HepG2 (cell line): Measurements from ENCODE around the gene MEGF6. TPM values are rescaled to one million over a fixed set of nuclear protein-coding genes. Genes with fewer than 3 reads are reported as not detected.

Experiments used
- ATAC-seq: fragments of 200-7000 bp; cut with Tn5 transposase; 3 replicates; pipeline ENCODE4 v1.9.1; 2020; ENCODE audit warnings: mild to moderate bottlenecking, moderate library complexity
- BruUV-seq: library from RNA; stranded (reverse); fragments of 400-500 nt; replicated peaks from 2 replicates; lab custom pipeline; 2021; lab: Mats Ljungman, UMichigan
- CTCF ChIA-PET: fragments of 300-600 bp; formaldehyde crosslinking; extraction: SDS; loops from one replicate; lab custom pipeline; 2021; ENCODE audit warnings: low total read pairs, inconsistent platforms, low intra/inter-chr PET ratio; lab: Yijun Ruan, JAX
- POLR2A ChIA-PET: fragments of 350-600 bp; sonication (Branson Sonifier 250); formaldehyde crosslinking; loops from one replicate; lab custom pipeline; 2020; ENCODE audit warnings: antibody characterized with exemption, inconsistent platforms; lab: Yijun Ruan, JAX
- DNase-seq: peaks from one replicate; pipeline ENCODE4 v3.0.0-alpha.2; 2015; ENCODE audit warnings: low spot score
- FAIRE-seq: peaks from 3 replicates; lab custom pipeline; 2011; peaks lifted over from hg19 to GRCh38; lab: Jason Lieb, UNC
- H2AFZ ChIP-seq: one replicate; pipeline ENCODE4 v1.6.1; 2011; ENCODE audit warnings: low read length, inconsistent platforms
- H3K27ac ChIP-seq: fragments of 300-600 bp; 3 replicates; pipeline ENCODE4 v1.8.0; 2011; ENCODE audit warnings: mixed run types, mild to moderate bottlenecking, mixed read lengths, low read length, inconsistent platforms; ENCODE audit not compliant: insufficient read depth; ENCODE audit errors: extremely low read length
- H3K27me3 ChIP-seq, 2 experiments: fragments of 200-600 bp in 1 of 2; 2 replicates in 1 of 2; 3 replicates in 1 of 2; pipeline versions ENCODE4 v1.6.0 to v1.8.0; 2011; ENCODE audit warnings: low read length in 2 of 2, mild to moderate bottlenecking in 2 of 2, moderate library complexity in 2 of 2, inconsistent platforms in 1 of 2; ENCODE audit not compliant: insufficient read depth in 2 of 2, control insufficient read depth in 1 of 2
- H3K36me3 ChIP-seq, 2 experiments: fragments of 200-600 bp in 1 of 2; replicated peaks in 1 of 2; 2 replicates in 1 of 2; 3 replicates in 1 of 2; pipeline versions ENCODE4 v1.5.1 to v1.8.0; 2011; ENCODE audit warnings: low read length in 2 of 2, inconsistent platforms in 1 of 2; ENCODE audit not compliant: insufficient read depth in 2 of 2, control insufficient read depth in 1 of 2
- H3K4me1 ChIP-seq: 2 replicates; pipeline ENCODE4 v1.5.1; 2012; ENCODE audit warnings: low read length, inconsistent platforms; ENCODE audit not compliant: insufficient read depth
- H3K4me2 ChIP-seq: 2 replicates; pipeline ENCODE4 v1.6.0; 2011; ENCODE audit warnings: low read depth, low read length, inconsistent platforms
- H3K4me3 ChIP-seq, 3 experiments: fragments of 200-600 bp in 1 of 3; sonication (generic), shearing (Covaris generic) in 1 of 3; replicated peaks in 1 of 3; 2 replicates each; pipeline ENCODE4 v1.5.1; 2011 to 2016; ENCODE audit warnings: low read length in 3 of 3, inconsistent platforms in 2 of 3, low read depth in 2 of 3, mild to moderate bottlenecking in 2 of 3, control low read depth in 1 of 3, mixed read lengths in 1 of 3; ENCODE audit not compliant: insufficient read depth in 1 of 3
- H3K79me2 ChIP-seq: one replicate; pipeline ENCODE4 v1.6.1; 2011; ENCODE audit warnings: low read length, inconsistent platforms; ENCODE audit not compliant: insufficient read depth
- H3K9ac ChIP-seq: 2 replicates; pipeline ENCODE4 v1.6.0; 2011; ENCODE audit warnings: mild to moderate bottlenecking, low read depth, low read length, inconsistent platforms; ENCODE audit not compliant: insufficient read depth
- H3K9me3 ChIP-seq: 2 replicates; pipeline ENCODE4 v1.5.1; 2012; ENCODE audit warnings: mild to moderate bottlenecking, low read length
- H4K20me1 ChIP-seq: 2 replicates; pipeline ENCODE4 v1.6.0; 2011; ENCODE audit warnings: inconsistent platforms, mild to moderate bottlenecking, low read length, moderate library complexity; ENCODE audit not compliant: insufficient read depth
- MAFG ChIP-seq: sonication (generic); formaldehyde crosslinking; IDR thresholded peaks from 2 replicates; pipeline ENCODE4 v1.5.1; 2020; ENCODE audit warnings: mild to moderate bottlenecking, missing genetic modification reagents
- RARG ChIP-seq: sonication (generic); formaldehyde crosslinking; IDR thresholded peaks from 2 replicates; pipeline ENCODE4 v1.4.0; 2020; ENCODE audit warnings: low read depth, mild to moderate bottlenecking, missing genetic modification reagents
- TBP ChIP-seq: sonication (generic); formaldehyde crosslinking; IDR thresholded peaks from 2 replicates; pipeline ENCODE4 v1.5.0; 2020; ENCODE audit warnings: missing genetic modification reagents
- THAP11 ChIP-seq: IDR thresholded peaks from 2 replicates; pipeline ENCODE4 v1.6.1; 2016; ENCODE audit warnings: missing biosample characterization, missing genetic modification reagents
- ZBTB21 ChIP-seq: sonication (generic); formaldehyde crosslinking; IDR thresholded peaks from 2 replicates; pipeline ENCODE4 v1.4.0; 2020; ENCODE audit warnings: missing genetic modification reagents
- ZNF776 ChIP-seq: sonication (generic); formaldehyde crosslinking; IDR thresholded peaks from 2 replicates; pipeline ENCODE4 v1.4.0; 2020; ENCODE audit warnings: mild to moderate bottlenecking, missing genetic modification reagents
- WGBS: methylation state at CpG from one replicate; pipeline ENCODE4 v1.1.6; 2017; ENCODE audit warnings: low lambda C conversion rate; 5-methylcytosine and 5-hydroxymethylcytosine counted together
- in situ Hi-C: cut with HindIII; loops from 2 replicates; pipeline ENCODE4 v1.10.0; 2017; ENCODE audit warnings: low pct_unique_long_range_greater_than_20kb; ENCODE audit not compliant: extremely low pct_ligation_motif_present
- intact Hi-C: fragments of 100-400 bp; cut with micrococcal nuclease; formaldehyde crosslinking; loops from one replicate; pipeline ENCODE4 v1.10.0; 2022; ENCODE audit not compliant: unreplicated experiment
- polyA plus RNA-seq, 8 experiments: library from polyadenylated mRNA; depleted of rRNA in 3 of 8; stranded (reverse) in 7 of 8; unstranded in 1 of 8; fragments of >200 nt; fragmentation: Illumina TruSeq in 4 of 8; extraction: Trizol in 4 of 8; gene quantifications; 2 replicates each; pipeline versions ENCODE4 v1.2.1 to v1.2.3, GENCODE V29; 2011 to 2016; ENCODE audit warnings: low read depth in 4 of 8, missing spikeins in 1 of 8, mixed read lengths in 1 of 8; ENCODE audit not compliant: insufficient read depth in 1 of 8
- total RNA-seq, 5 experiments: library from RNA; depleted of rRNA; stranded (reverse); fragments of >200 nt; fragmentation: Illumina TruSeq; extraction: Trizol; gene quantifications; 2 replicates each; pipeline ENCODE4 v1.2.3, GENCODE V29; 2016; ENCODE audit warnings: low read depth in 1 of 5
- TF ChIP-seq, protein P1 (sequence below): sonication (generic); formaldehyde crosslinking; IDR thresholded peaks from 2 replicates; pipeline ENCODE4 v1.8.0; 2022; ENCODE audit warnings: mild to moderate bottlenecking, missing genetic modification reagents, borderline replicate concordance
- TF ChIP-seq, protein P2 (sequence below): sonication (generic); formaldehyde crosslinking; IDR thresholded peaks from 2 replicates; pipeline ENCODE4 v1.4.0; 2020; ENCODE audit warnings: mild to moderate bottlenecking, low read depth, missing genetic modification reagents
- TF ChIP-seq, protein P3 (sequence below): sonication (generic); formaldehyde crosslinking; IDR thresholded peaks from 2 replicates; pipeline ENCODE4 v1.5.0; 2020; ENCODE audit warnings: mild to moderate bottlenecking, missing genetic modification reagents, borderline replicate concordance

The MEGF6 gene
- total and polyA plus RNA-seq, 2 of the 13 experiments (the other 11 are each of a cell fraction or from before 2014, with no cell fraction given), result 1.9 TPM

DNA sequence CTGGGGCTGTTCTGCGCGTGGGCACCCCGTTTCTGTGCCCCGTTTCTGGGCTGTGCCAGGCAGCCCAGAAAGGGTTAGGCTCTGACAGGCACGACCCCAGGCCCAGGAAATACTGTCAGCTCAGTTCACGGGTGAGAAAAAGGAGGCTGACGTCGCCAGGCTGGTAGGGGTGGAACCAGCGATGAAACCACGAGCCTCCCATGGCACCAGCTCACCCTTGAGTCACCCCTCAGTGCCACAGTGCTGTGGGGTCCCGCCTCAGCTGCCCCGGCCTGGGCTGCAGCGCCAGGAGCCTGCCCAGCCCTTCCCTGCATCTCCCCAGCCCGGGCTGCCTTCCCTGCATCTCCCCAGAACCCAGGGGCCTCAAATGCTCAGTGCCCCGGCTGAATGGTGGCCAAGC, 11.5 kb downstream of the MEGF6 start:
- Histone ChIP-seq H3K27me3 (peaks cover 30 to 93% of the 10 kb centered on the region in 2 experiments), H4K20me1 (no peaks in the 10 kb centered on the region), H3K4me1 (peaks cover 12% of the 10 kb centered on the region), H3K4me2 (no peak overlapping the region), H3K27ac (no peak overlapping the region), H2AFZ (no peak overlapping the region), H3K36me3 (no peaks in the 10 kb centered on the region), H3K79me2 (no peaks in the 10 kb centered on the region), H3K9me3 (no peaks in the 10 kb centered on the region), H3K4me3 (no peak overlapping the region), H3K9ac (no peak overlapping the region)
- POLR2A ChIA-PET, result no interaction called here
- FAIRE-seq (no peak), ATAC-seq (no peak), DNase-seq (no peak)
- BruUV-seq, result no TSS peak
- in situ Hi-C loops, result no loop called here
- CTCF ChIA-PET, result no interaction called here
- intact Hi-C loops, result no loop called here
- TF ChIP-seq TBP (CRISPR knock-in tag) (no peak), ZNF776 (CRISPR knock-in tag) (no peak), RARG (CRISPR knock-in tag) (no peak), ZBTB21 (CRISPR knock-in tag) (no peak), MAFG (CRISPR knock-in tag) (no peak), THAP11 (CRISPR knock-in tag) (no peak)
- TF ChIP-seq, protein P1, sequence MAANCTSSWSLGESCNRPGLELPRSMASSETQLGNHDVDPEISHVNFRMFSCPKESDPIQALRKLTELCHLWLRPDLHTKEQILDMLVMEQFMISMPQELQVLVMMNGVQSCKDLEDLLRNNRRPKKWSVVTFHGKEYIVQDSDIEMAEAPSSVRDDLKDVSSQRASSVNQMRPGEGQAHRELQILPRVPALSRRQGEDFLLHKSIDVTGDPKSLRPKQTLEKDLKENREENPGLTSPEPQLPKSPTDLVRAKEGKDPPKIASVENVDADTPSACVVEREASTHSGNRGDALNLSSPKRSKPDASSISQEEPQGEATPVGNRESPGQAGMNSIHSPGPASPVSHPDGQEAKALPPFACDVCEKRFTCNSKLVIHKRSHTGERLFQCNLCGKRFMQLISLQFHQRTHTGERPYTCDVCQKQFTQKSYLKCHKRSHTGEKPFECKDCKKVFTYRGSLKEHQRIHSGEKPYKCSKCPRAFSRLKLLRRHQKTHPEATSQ (CRISPR knock-in tag), result no peak
- TF ChIP-seq, protein P2, sequence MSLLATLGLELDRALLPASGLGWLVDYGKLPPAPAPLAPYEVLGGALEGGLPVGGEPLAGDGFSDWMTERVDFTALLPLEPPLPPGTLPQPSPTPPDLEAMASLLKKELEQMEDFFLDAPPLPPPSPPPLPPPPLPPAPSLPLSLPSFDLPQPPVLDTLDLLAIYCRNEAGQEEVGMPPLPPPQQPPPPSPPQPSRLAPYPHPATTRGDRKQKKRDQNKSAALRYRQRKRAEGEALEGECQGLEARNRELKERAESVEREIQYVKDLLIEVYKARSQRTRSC, result no peak
- TF ChIP-seq, protein P3, sequence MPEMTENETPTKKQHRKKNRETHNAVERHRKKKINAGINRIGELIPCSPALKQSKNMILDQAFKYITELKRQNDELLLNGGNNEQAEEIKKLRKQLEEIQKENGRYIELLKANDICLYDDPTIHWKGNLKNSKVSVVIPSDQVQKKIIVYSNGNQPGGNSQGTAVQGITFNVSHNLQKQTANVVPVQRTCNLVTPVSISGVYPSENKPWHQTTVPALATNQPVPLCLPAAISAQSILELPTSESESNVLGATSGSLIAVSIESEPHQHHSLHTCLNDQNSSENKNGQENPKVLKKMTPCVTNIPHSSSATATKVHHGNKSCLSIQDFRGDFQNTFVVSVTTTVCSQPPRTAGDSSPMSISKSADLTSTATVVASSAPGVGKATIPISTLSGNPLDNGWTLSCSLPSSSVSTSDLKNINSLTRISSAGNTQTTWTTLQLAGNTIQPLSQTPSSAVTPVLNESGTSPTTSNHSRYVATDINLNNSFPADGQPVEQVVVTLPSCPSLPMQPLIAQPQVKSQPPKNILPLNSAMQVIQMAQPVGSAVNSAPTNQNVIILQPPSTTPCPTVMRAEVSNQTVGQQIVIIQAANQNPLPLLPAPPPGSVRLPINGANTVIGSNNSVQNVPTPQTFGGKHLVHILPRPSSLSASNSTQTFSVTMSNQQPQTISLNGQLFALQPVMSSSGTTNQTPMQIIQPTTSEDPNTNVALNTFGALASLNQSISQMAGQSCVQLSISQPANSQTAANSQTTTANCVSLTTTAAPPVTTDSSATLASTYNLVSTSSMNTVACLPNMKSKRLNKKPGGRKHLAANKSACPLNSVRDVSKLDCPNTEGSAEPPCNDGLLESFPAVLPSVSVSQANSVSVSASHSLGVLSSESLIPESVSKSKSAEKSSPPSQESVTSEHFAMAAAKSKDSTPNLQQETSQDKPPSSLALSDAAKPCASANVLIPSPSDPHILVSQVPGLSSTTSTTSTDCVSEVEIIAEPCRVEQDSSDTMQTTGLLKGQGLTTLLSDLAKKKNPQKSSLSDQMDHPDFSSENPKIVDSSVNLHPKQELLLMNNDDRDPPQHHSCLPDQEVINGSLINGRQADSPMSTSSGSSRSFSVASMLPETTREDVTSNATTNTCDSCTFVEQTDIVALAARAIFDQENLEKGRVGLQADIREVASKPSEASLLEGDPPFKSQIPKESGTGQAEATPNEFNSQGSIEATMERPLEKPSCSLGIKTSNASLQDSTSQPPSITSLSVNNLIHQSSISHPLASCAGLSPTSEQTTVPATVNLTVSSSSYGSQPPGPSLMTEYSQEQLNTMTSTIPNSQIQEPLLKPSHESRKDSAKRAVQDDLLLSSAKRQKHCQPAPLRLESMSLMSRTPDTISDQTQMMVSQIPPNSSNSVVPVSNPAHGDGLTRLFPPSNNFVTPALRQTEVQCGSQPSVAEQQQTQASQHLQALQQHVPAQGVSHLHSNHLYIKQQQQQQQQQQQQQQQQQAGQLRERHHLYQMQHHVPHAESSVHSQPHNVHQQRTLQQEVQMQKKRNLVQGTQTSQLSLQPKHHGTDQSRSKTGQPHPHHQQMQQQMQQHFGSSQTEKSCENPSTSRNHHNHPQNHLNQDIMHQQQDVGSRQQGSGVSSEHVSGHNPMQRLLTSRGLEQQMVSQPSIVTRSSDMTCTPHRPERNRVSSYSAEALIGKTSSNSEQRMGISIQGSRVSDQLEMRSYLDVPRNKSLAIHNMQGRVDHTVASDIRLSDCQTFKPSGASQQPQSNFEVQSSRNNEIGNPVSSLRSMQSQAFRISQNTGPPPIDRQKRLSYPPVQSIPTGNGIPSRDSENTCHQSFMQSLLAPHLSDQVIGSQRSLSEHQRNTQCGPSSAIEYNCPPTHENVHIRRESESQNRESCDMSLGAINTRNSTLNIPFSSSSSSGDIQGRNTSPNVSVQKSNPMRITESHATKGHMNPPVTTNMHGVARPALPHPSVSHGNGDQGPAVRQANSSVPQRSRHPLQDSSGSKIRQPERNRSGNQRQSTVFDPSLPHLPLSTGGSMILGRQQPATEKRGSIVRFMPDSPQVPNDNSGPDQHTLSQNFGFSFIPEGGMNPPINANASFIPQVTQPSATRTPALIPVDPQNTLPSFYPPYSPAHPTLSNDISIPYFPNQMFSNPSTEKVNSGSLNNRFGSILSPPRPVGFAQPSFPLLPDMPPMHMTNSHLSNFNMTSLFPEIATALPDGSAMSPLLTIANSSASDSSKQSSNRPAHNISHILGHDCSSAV, result no peak
- WGBS, result no CpG with 5 or more reads among the region's 15 CpGs
